WTC11 (cell line): ENCODE data around the gene DHFR2. TPM values are rescaled to one million over a fixed set of nuclear protein-coding genes. Genes with fewer than 3 reads are reported as not detected.

Experiments
- ATAC-seq: fragments of 200-7000 bp; cut with Tn5 transposase; 2 replicates; pipeline ENCODE4 v1.10.0; 2021; ENCODE audit warnings: mild to moderate bottlenecking, moderate library complexity
- CTCF ChIA-PET: fragments of 300-600 bp; sonication (Branson Sonifier 250); formaldehyde crosslinking; loops from one replicate; lab custom pipeline; 2021; ENCODE audit warnings: antibody characterized with exemption; lab: Charles Lee
- POLR2A ChIA-PET: fragments of 350-600 bp; sonication (Branson Sonifier 250); formaldehyde crosslinking; loops from one replicate; lab custom pipeline; 2021; ENCODE audit warnings: antibody characterized with exemption; lab: Charles Lee
- DNase-seq: peaks from one replicate; pipeline ENCODE4 v3.0.0; 2021; ENCODE audit warnings: low spot score
- H3K27ac Mint-ChIP-seq: 2 replicates; pipeline ENCODE4 v1.8.0; 2021; ENCODE audit warnings: mixed read lengths
- H3K27me3 Mint-ChIP-seq: 2 replicates; pipeline ENCODE4 v1.8.0; 2021; ENCODE audit warnings: low read depth, mild to moderate bottlenecking, moderate library complexity, mixed read lengths
- H3K36me3 Mint-ChIP-seq: 2 replicates; pipeline ENCODE4 v1.8.0; 2021; ENCODE audit warnings: mixed read lengths
- H3K4me1 Mint-ChIP-seq: 2 replicates; pipeline ENCODE4 v1.8.0; 2022; ENCODE audit warnings: mixed read lengths
- H3K4me3 Mint-ChIP-seq: 2 replicates; pipeline ENCODE4 v1.8.0; 2021; ENCODE audit warnings: mild to moderate bottlenecking, moderate library complexity, mixed read lengths
- H3K9me3 Mint-ChIP-seq: 2 replicates; pipeline ENCODE4 v1.8.0; 2021; ENCODE audit warnings: mixed read lengths
- ATF1 ChIP-seq: sonication (generic); formaldehyde crosslinking; IDR thresholded peaks from 2 replicates; pipeline ENCODE4 v1.8.1; 2023; ENCODE audit warnings: mild to moderate bottlenecking, moderate library complexity, missing genetic modification reagents
- ATF2 ChIP-seq: sonication (generic); formaldehyde crosslinking; IDR thresholded peaks from 2 replicates; pipeline ENCODE4 v1.8.1; 2022; ENCODE audit warnings: low read depth, missing genetic modification reagents, borderline replicate concordance
- CREB1 ChIP-seq: sonication (generic); formaldehyde crosslinking; IDR thresholded peaks from 2 replicates; pipeline ENCODE4 v1.8.0; 2023; ENCODE audit warnings: mild to moderate bottlenecking, missing genetic modification reagents
- CREM ChIP-seq: sonication (generic); formaldehyde crosslinking; IDR thresholded peaks from 2 replicates; pipeline ENCODE4 v1.8.1; 2022; ENCODE audit warnings: mild to moderate bottlenecking, missing genetic modification reagents, moderate library complexity
- E2F1 ChIP-seq: sonication (generic); formaldehyde crosslinking; IDR thresholded peaks from 2 replicates; pipeline ENCODE4 v1.8.0; 2022; ENCODE audit warnings: mild to moderate bottlenecking, missing genetic modification reagents
- E2F5 ChIP-seq: sonication (generic); formaldehyde crosslinking; IDR thresholded peaks from 2 replicates; pipeline ENCODE4 v1.8.1; 2022; ENCODE audit warnings: mild to moderate bottlenecking, moderate library complexity, missing genetic modification reagents
- ESRRA ChIP-seq: sonication (generic); formaldehyde crosslinking; IDR thresholded peaks from 2 replicates; pipeline ENCODE4 v1.8.1; 2022; ENCODE audit warnings: mild to moderate bottlenecking, missing genetic modification reagents, borderline replicate concordance
- FOXP1 ChIP-seq: sonication (generic); formaldehyde crosslinking; IDR thresholded peaks from 2 replicates; pipeline ENCODE4 v1.8.0; 2022; ENCODE audit warnings: missing genetic modification reagents, mild to moderate bottlenecking, moderate library complexity, borderline replicate concordance
- GRHL2 ChIP-seq: fragments of 250-450 bp; sonication (Bioruptor Pico); IDR thresholded peaks from 2 replicates; pipeline ENCODE4 v1.8.0; 2022; ENCODE audit warnings: mild to moderate bottlenecking, moderate library complexity; ENCODE audit not compliant: insufficient replicate concordance, severe bottlenecking
- KAT7 ChIP-seq: sonication (generic); formaldehyde crosslinking; IDR thresholded peaks from 2 replicates; pipeline ENCODE4 v1.8.1; 2023; ENCODE audit warnings: missing genetic modification reagents, mild to moderate bottlenecking, borderline replicate concordance
- NFYB ChIP-seq: sonication (generic); formaldehyde crosslinking; conservative IDR thresholded peaks from 2 replicates; pipeline ENCODE4 v1.8.0; 2022; ENCODE audit warnings: low read depth, missing genetic modification reagents
- NR2C2 ChIP-seq: sonication (generic); formaldehyde crosslinking; IDR thresholded peaks from 2 replicates; pipeline ENCODE4 v1.8.0; 2022; ENCODE audit warnings: mild to moderate bottlenecking, missing genetic modification reagents
- OVOL2 ChIP-seq: fragments of 250-450 bp; sonication (Bioruptor Pico); IDR thresholded peaks from 2 replicates; pipeline ENCODE4 v1.9.0; 2021; ENCODE audit warnings: mild to moderate bottlenecking, borderline replicate concordance
- PRRX2 ChIP-seq: fragments of 250-450 bp; sonication (Bioruptor Pico); IDR thresholded peaks from 2 replicates; pipeline ENCODE4 v1.8.0; 2021; ENCODE audit warnings: mild to moderate bottlenecking
- RELA ChIP-seq: sonication (generic); formaldehyde crosslinking; IDR thresholded peaks from 2 replicates; pipeline ENCODE4 v1.8.1; 2022; ENCODE audit warnings: missing genetic modification reagents, mild to moderate bottlenecking, borderline replicate concordance
- SMAD3 ChIP-seq: sonication (generic); formaldehyde crosslinking; IDR thresholded peaks from 2 replicates; pipeline ENCODE4 v1.8.0; 2022; ENCODE audit warnings: missing genetic modification reagents, mild to moderate bottlenecking, borderline replicate concordance
- SP1 ChIP-seq: sonication (generic); formaldehyde crosslinking; conservative IDR thresholded peaks from 2 replicates; pipeline ENCODE4 v1.8.1; 2022; ENCODE audit warnings: missing genetic modification reagents
- STAT6 ChIP-seq: sonication (generic); formaldehyde crosslinking; conservative IDR thresholded peaks from 2 replicates; pipeline ENCODE4 v1.8.1; 2023; ENCODE audit warnings: mild to moderate bottlenecking, low read depth, missing genetic modification reagents, moderate library complexity
- TEAD1 ChIP-seq: sonication (generic); formaldehyde crosslinking; IDR thresholded peaks from 2 replicates; pipeline ENCODE4 v1.8.0; 2022; ENCODE audit warnings: mild to moderate bottlenecking, missing genetic modification reagents
- ZNF232 ChIP-seq: sonication (generic); formaldehyde crosslinking; IDR thresholded peaks from 2 replicates; pipeline ENCODE4 v1.8.0; 2022; ENCODE audit warnings: mild to moderate bottlenecking, missing genetic modification reagents
- ZNF281 ChIP-seq: sonication (generic); formaldehyde crosslinking; IDR thresholded peaks from 2 replicates; pipeline ENCODE4 v1.8.0; 2023; ENCODE audit warnings: mild to moderate bottlenecking, missing genetic modification reagents
- ZNF396 ChIP-seq: fragments of 250-450 bp; sonication (Bioruptor Pico); IDR thresholded peaks from 2 replicates; pipeline ENCODE4 v1.8.0; 2021; ENCODE audit warnings: mild to moderate bottlenecking, moderate library complexity, borderline replicate concordance
- ZNF416 ChIP-seq: fragments of 250-450 bp; sonication (Bioruptor Pico); IDR thresholded peaks from 2 replicates; pipeline ENCODE4 v1.9.0; 2021; ENCODE audit warnings: mild to moderate bottlenecking, inconsistent platforms
- ZNF671 ChIP-seq: fragments of 250-450 bp; sonication (Bioruptor Pico); IDR thresholded peaks from 2 replicates; pipeline ENCODE4 v1.8.0; 2021; ENCODE audit warnings: mild to moderate bottlenecking
- total RNA-seq: library from RNA; stranded (reverse); gene quantifications from 3 replicates; pipeline ENCODE4 v1.2.3, GENCODE V29; 2021

Gene DHFR2
- total RNA-seq, 1 experiment from 2014 or later: 2.7 TPM

- DNase-seq (no peak), ATAC-seq (no peak)
- Mint-ChIP-seq H3K27ac (no peak overlapping the region), H3K9me3 (no peaks in the 10 kb centered on the region), H3K4me3 (no peak overlapping the region), H3K36me3 (peaks cover 6% of the 10 kb centered on the region; the same call in 1 of the 2 replicates), H3K4me1 (no peaks in the 10 kb centered on the region), H3K27me3 (no peaks in the 10 kb centered on the region)
- POLR2A ChIA-PET: no interaction called here
- CTCF ChIA-PET: interaction anchor here (0.8 kb wide), 1 partner anchor 29 kb away, joined by 3 read pairs; no protein-coding TSS in a partner anchor
- TF ChIP-seq ZNF416 (no peak), NFYB (no peak), ZNF281 (no peak), ZNF396 (CRISPR knock-in tag) (no peak), SP1 (CRISPR knock-in tag) (no peak), FOXP1 (no peak), ATF2 (CRISPR knock-in tag) (no peak), STAT6 (CRISPR knock-in tag) (no peak), KAT7 (CRISPR knock-in tag) (no peak), E2F1 (no peak), TEAD1 (CRISPR knock-in tag) (no peak), CREB1 (no peak), RELA (CRISPR knock-in tag) (no peak), ATF1 (CRISPR knock-in tag) (no peak), CREM (CRISPR knock-in tag) (no peak), ZNF671 (no peak)
Measured at GRCh38 chr3:94098452-94098851, 35.7 kb upstream of the DHFR2 start.

- Mint-ChIP-seq H3K4me3 (no peak overlapping the region), H3K9me3 (no peaks in the 10 kb centered on the region), H3K4me1 (no peaks in the 10 kb centered on the region), H3K27ac (no peak overlapping the region), H3K36me3 (peaks cover 6% of the 10 kb centered on the region; the same call in 1 of the 2 replicates), H3K27me3 (no peaks in the 10 kb centered on the region)
- no peak for ATAC-seq
- POLR2A ChIA-PET: no interaction called here
- no peak for TF ChIP-seq NR2C2
- DNase-seq: no peak
- CTCF ChIA-PET: no interaction called here
Measured at GRCh38 chr3:94095111-94095510, 32.4 kb upstream of the DHFR2 start.

- Mint-ChIP-seq H3K9me3 (no peaks in the 10 kb centered on the region), H3K4me3 (no peak overlapping the region), H3K27me3 (no peaks in the 10 kb centered on the region), H3K27ac (no peak overlapping the region)
- CTCF ChIA-PET: no interaction called here
- DNase-seq: no peak
- ATAC-seq: no peak
- POLR2A ChIA-PET: no interaction called here
- TF ChIP-seq E2F5 (CRISPR knock-in tag) (no peak), ATF2 (CRISPR knock-in tag) (no peak), ZNF232 (CRISPR knock-in tag) (no peak), GRHL2 (CRISPR knock-in tag) (no peak), SMAD3 (CRISPR knock-in tag) (no peak), ESRRA (CRISPR knock-in tag) (no peak), PRRX2 (no peak), OVOL2 (CRISPR knock-in tag) (no peak)
- TF ChIP-seq, all 79 proteins: peak for 0
- H3K4me1 Mint-ChIP-seq: no peaks in the 10 kb centered on the region
- H3K36me3 Mint-ChIP-seq: peaks cover 11% of the 10 kb centered on the region
Measured at GRCh38 chr3:94093151-94093550, 30.4 kb upstream of the DHFR2 start.
